RCC 7860 (cell line): ENCODE data around the gene FANCB.

Experiments used
- DNase-seq: peaks from one replicate; pipeline ENCODE4 v3.0.0-alpha.2; 2015; ENCODE audit warnings: low spot score
- FAIRE-seq: peaks from 2 replicates; lab custom pipeline; 2012; peaks lifted over from hg19 to GRCh38; lab: Jason Lieb, UNC

Gene FANCB

DNA sequence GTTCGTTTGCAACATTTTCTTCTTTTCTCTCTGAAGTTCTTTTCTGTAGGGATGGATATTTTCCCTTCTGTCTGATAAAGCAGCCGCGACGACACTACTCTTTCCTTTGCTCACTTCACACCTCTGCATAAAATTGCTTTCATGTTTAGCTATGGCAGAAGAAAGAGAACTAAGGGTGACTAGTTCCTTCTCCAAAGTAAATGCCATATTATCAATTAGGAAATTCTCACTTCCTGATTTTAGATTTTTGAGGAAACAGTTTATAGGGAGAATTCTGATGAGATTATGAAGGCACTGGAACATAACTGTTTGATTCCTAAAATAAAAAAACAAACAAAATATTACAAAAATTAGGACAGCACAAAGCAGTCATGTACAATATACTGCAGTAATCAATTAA lies 29.2 kb downstream of the FANCB start:
- FAIRE-seq (no peak), DNase-seq (no peak)

GRCh38 chrX:14837155-14837554 lies 35.7 kb downstream of the FANCB start:
- no peak for FAIRE-seq
- DNase-seq = no peak

- DNase-seq (no peak), FAIRE-seq (no peak)
These were observed 40.3 kb downstream of the FANCB start for GRCh38 chrX:14832586-14832985.

DNA sequence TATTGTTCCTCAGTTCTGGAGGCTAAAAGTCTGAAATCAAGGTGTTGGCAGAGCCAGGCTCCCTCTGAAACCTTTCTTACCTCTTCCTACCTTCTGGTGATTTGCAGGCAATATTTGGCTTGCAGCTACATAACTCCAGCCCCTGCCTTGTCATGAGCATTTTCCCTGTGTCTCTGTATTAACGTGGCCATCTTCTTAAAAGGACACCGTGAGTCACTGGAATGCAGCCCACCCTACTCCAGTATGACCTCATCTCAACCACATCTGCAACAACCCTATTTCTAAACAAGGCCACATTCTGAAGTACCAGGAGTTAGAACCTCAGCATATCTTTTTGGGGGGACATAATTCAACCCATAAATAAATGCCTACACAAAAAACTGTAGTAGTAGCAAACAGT lies 40.7 kb downstream of the FANCB start:
- no peak for DNase-seq
- FAIRE-seq = no peak

DNA sequence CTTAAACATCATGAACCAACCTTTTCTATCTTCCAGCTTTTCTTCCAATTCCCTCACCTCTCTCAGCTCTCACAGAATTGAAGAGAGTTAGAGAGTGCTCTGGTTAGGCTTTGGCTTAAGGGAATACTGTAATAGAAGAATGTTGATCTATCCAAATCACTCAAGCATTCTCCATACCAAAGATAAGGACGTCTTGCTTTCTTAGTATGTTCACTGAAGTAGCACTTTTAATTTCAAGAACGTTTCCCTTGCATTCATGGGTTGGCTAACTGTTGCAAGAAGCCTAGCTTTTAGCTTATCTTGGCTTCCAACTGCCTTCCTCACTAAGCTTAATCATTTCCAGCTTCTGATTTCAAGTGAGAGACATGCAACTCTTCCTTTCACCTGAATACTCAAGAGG lies 43.2 kb downstream of the FANCB start:
- no peak for DNase-seq
- FAIRE-seq = no peak

GRCh38 chrX:14826319-14826718 lies 46.5 kb downstream of the FANCB start:
- FAIRE-seq (no peak), DNase-seq (no peak)

GRCh38 chrX:14825851-14826250 lies 47.0 kb downstream of the FANCB start:
- DNase-seq = no peak
- no peak for FAIRE-seq

- FAIRE-seq = no peak
These were observed 53.1 kb downstream of the FANCB start for GRCh38 chrX:14819769-14820168.

GRCh38 chrX:14817571-14817970 lies 55.3 kb downstream of the FANCB start:
- no peak for DNase-seq
- FAIRE-seq = no peak

More at GRCh38 chrX:14819769-14820168, 53.1 kb downstream of the FANCB start:
- DNase-seq = no peak

DNA sequence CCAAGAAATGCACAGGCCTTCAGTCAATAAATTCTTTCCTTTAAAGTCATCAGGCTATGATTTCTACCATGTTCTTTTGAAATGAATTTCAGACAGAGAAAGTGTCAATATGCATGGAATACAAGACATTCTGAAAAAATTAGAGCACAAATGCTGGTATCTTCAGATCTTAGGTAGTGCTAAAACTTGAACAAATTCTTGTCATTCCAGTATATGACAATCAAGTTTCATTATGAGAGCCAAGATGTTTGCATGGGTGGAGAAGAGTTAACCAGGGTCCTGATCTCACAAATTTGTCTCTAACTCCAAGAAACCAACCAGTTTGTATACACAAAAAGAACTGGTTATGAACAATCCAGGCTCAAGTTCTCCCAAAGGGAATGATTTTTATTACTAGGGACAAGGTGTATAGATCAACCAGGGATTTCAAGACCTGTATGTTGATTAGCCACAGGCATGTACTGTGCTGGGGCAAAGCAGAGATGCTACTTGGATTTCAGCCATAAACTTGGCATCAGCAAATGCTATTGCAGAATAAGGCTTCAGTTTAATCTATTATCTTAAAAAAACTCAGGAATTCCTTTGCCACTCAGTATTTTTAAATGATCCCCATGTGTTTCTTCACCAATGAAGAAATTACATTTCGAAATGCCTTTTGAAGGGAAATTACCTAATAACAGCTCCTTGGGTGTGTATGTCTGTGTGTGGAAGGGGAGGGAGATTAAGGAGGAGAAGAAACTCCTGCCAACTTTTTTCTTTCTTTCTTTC lies 69.7 kb downstream of the FANCB start:
- no peak for DNase-seq
- no peak for FAIRE-seq

DNA sequence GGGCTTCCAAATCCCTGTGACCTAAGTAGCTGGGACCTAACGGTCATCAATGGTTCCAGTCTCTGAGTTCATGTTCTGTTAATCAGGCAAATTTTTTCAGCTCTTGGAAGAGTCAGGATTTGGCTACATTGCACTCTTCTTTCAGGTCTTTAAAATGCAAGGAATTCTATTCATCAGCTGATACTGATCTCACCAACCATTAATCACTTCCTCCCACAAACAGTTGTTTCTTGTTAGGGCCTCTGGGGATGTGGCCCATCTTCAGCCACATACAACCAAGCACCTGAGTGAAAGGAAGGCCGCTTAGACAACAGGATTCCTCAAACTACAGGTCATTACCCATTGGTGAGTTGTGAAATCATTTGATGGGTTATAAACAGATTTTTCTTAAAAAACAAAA lies 71.7 kb downstream of the FANCB start:
- no peak for FAIRE-seq
- DNase-seq = no peak

GRCh38 chrX:14798805-14799397 lies 74.0 kb downstream of the FANCB start:
- DNase-seq (no peak), FAIRE-seq (no peak)
